ENCODE measurements around the gene GTF2H4.
"Not testable (repeated sequence)": the region's sequence is repeated elsewhere in the genome, so short reads cannot be mapped to it uniquely, and the experiment has no call there.

Gene GTF2H4

DNA sequence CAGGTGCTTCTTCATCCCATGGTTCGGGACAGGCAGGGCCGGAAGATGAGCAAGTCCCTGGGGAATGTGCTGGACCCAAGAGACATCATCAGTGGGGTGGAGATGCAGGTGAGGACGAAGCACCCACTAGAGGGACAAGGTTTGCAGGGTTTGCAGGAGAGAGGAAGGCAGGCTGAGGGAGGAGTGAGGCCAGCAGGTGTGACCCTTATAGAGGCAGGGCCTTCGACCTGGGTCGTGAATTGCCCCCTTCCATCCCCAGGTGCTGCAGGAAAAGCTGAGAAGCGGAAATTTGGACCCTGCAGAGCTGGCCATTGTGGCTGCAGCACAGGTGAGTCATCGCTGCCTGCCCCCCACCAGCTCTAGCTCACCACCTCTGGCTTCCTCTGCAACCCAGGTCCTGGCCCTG is 14.4 kb downstream of the GTF2H4 start:
- Histone ChIP-seq H3K4me3 (ENCODE audit: low read depth in 1 of 2, low read length in 1 of 2) (no peak overlapping the region), H3K9me3 (no peaks in the 10 kb centered on the region), H3K27me3 (no peaks in the 10 kb centered on the region), H3K36me3 (peaks cover 61% of the 10 kb centered on the region), H3K27ac (no peak overlapping the region), H3K4me1 (ENCODE audit: control insufficient read depth in 1 of 2, insufficient read depth in 1 of 2, low read depth in 1 of 2, low read length in 1 of 2) (no peaks in the 10 kb centered on the region)
- TF ChIP-seq, protein P1, sequence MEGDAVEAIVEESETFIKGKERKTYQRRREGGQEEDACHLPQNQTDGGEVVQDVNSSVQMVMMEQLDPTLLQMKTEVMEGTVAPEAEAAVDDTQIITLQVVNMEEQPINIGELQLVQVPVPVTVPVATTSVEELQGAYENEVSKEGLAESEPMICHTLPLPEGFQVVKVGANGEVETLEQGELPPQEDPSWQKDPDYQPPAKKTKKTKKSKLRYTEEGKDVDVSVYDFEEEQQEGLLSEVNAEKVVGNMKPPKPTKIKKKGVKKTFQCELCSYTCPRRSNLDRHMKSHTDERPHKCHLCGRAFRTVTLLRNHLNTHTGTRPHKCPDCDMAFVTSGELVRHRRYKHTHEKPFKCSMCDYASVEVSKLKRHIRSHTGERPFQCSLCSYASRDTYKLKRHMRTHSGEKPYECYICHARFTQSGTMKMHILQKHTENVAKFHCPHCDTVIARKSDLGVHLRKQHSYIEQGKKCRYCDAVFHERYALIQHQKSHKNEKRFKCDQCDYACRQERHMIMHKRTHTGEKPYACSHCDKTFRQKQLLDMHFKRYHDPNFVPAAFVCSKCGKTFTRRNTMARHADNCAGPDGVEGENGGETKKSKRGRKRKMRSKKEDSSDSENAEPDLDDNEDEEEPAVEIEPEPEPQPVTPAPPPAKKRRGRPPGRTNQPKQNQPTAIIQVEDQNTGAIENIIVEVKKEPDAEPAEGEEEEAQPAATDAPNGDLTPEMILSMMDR (IDR thresholded peaks at IDR 0.05), result no peak

DNA sequence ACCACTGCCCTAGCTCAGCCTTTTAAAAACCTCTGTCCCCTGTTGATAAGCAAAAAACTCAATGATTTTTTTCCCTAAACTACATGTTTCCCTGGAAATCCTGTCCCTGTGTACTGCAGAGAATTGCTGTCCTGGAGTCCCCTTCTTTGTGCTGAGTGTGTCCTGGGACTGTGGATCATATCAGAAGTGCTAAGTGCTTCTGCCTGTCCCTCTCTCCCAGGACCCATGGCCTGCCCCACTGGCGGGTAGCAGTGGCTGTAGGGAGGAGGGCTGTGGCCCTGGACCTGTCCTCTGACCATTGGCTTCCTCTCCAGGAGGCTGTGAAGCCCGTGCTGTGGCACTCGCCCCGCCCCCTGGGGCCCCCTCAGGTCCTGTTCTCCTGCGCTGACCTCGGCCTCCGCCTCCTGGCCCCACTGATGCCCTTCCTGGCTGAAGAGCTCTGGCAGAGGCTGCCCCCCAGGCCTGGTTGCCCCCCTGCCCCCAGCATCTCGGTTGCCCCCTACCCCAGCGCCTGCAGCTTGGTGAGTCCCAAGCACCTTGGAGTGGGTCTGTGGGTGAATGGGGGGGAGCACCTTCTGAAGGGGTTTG is 16.1 kb downstream of the GTF2H4 start:
- not testable (repeated sequence) for H3K27me3 ChIP-seq; H3K9me3 ChIP-seq; H3K4me1 ChIP-seq (ENCODE audit: control insufficient read depth in 1 of 2, insufficient read depth in 1 of 2, low read depth in 1 of 2, low read length in 1 of 2); H3K27ac ChIP-seq; H3K4me3 ChIP-seq (ENCODE audit: low read depth in 1 of 2, low read length in 1 of 2)
- H3K36me3 ChIP-seq, result peaks cover 56% of the 10 kb centered on the region

DNA sequence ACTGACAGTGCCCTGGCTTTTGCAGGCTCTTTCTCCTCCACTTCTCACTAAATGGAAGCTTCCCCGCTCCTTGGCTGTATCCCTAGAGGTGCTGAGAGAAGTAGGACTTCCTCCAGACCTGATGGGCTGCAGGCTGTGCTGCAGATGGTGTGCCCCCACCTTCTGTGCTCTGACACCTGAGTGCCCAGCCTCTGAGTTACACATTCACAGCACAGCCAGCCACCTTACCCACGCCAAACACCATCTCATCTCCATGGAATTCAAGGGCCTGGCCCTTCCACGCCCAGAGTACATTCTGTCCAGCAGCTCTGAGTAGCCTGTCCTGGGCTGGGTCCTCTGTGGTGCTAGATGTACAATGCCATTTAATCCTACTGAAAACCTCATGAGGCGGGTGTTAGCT is 18.6 kb downstream of the GTF2H4 start:
- no peak overlapping the region for H3K27ac ChIP-seq
- no peaks in the 10 kb centered on the region for H3K4me1 ChIP-seq (ENCODE audit: control insufficient read depth in 1 of 2, insufficient read depth in 1 of 2, low read depth in 1 of 2, low read length in 1 of 2)
- TF ChIP-seq, protein P1 (IDR thresholded peaks at IDR 0.05), result no peak
- no peak overlapping the region for H3K4me3 ChIP-seq (ENCODE audit: low read depth in 1 of 2, low read length in 1 of 2)
- no peaks in the 10 kb centered on the region for H3K9me3 ChIP-seq
- peaks cover 36% of the 10 kb centered on the region for H3K36me3 ChIP-seq
- peaks cover 18% of the 10 kb centered on the region for H3K27me3 ChIP-seq

DNA sequence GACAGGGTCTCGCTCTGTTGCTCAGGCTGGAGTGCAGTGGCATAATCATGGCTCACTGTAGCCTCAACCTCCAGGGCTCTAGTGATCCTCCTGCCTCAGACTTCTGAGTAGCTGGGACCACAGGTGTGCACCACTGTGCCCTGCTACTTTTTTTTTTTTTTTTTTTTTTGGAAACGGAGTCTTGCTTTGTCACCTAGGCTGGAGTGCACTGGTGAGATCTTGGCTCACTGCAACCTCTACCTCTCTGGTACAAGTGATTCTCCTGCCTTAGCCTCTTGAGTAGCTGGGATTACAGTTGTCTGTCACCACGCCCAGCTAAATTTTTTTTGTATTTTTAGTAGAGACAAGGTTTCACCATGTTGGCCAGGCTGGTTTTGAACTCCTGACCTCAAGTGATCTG is 19.1 kb downstream of the GTF2H4 start:
- H3K4me3 ChIP-seq (ENCODE audit: low read depth in 1 of 2, low read length in 1 of 2); H3K27ac ChIP-seq; H3K4me1 ChIP-seq (ENCODE audit: control insufficient read depth in 1 of 2, insufficient read depth in 1 of 2, low read depth in 1 of 2, low read length in 1 of 2); H3K9me3 ChIP-seq: not testable (repeated sequence)
- peaks cover 32% of the 10 kb centered on the region for H3K36me3 ChIP-seq
- peaks cover 20% of the 10 kb centered on the region for H3K27me3 ChIP-seq

DNA sequence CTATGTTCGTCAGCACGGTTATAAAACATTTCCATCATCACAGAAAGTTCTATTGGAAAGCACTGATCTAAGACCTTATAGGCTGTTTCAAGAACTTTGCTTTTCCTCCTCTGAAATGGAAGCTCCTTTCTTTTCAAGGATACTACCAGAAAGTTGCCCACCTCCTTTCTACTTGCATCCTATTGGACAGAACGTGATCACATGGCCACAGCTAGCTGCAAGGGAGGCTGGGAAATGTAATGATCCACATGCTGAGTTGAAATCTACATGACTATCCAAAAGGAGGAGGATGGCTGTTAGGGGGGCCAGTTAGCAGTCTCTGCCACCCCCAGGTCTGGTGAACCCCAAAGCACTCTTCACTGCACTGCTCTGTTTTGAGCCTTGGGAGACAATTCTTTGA is 20.7 kb downstream of the GTF2H4 start:
- Histone ChIP-seq H3K4me3 (ENCODE audit: low read depth in 1 of 2, low read length in 1 of 2) (no peak overlapping the region), H3K27ac (no peak overlapping the region), H3K36me3 (peaks cover 16% of the 10 kb centered on the region), H3K4me1 (ENCODE audit: control insufficient read depth in 1 of 2, insufficient read depth in 1 of 2, low read depth in 1 of 2, low read length in 1 of 2) (no peaks in the 10 kb centered on the region), H3K9me3 (no peaks in the 10 kb centered on the region), H3K27me3 (peaks cover 20% of the 10 kb centered on the region)
- TF ChIP-seq, protein P1 (IDR thresholded peaks at IDR 0.05), result no peak

GRCh38 chr6:30930506-30930905 is 22.5 kb downstream of the GTF2H4 start:
- peaks cover 12% of the 10 kb centered on the region for H3K36me3 ChIP-seq
- no peak overlapping the region for H3K4me3 ChIP-seq (ENCODE audit: low read depth in 1 of 2, low read length in 1 of 2)
- H3K9me3 ChIP-seq, result no peaks in the 10 kb centered on the region
- peaks cover 20% of the 10 kb centered on the region for H3K27me3 ChIP-seq
- no peaks in the 10 kb centered on the region for H3K4me1 ChIP-seq (ENCODE audit: control insufficient read depth in 1 of 2, insufficient read depth in 1 of 2, low read depth in 1 of 2, low read length in 1 of 2)
- TF ChIP-seq, protein P1 (IDR thresholded peaks at IDR 0.05), result no peak
- H3K27ac ChIP-seq, result no peak overlapping the region

DNA sequence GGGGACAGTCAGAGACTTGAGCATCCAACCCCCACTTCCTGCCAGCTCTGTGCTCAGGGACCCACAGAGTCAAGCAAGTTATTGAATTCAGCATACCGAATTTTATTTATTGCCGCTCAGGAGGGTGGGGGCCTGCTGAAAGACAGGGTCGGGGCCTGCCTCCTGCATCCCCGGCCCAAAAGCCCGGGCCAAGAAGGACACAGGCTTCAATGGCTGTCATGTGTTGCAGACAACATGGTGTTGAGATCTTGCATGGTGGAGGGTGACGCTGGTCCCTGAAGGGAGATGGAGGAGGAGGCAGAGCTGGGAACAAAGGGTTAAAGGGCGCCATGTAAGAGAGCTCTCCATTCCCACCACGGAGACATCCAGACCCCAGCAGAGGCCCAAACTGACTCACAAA is 23.3 kb downstream of the GTF2H4 start:
- Histone ChIP-seq H3K36me3 (peaks cover 5% of the 10 kb centered on the region), H3K4me1 (ENCODE audit: control insufficient read depth in 1 of 2, insufficient read depth in 1 of 2, low read depth in 1 of 2, low read length in 1 of 2) (no peaks in the 10 kb centered on the region), H3K4me3 (ENCODE audit: low read depth in 1 of 2, low read length in 1 of 2) (no peak overlapping the region), H3K27me3 (peaks cover 20% of the 10 kb centered on the region), H3K9me3 (no peaks in the 10 kb centered on the region), H3K27ac (no peak overlapping the region)
- TF ChIP-seq, protein P1 (IDR thresholded peaks at IDR 0.05), result no peak
